ENCODE results near the gene CYTH4. TPM values are rescaled to one million over a fixed set of nuclear protein-coding genes. Genes with fewer than 3 reads are reported as not detected.

CYTH4 gene
- total and polyA plus RNA-seq, 8 donors, result 1.9 to 77.0 (median 6.0) TPM; not detected in 1

DNA sequence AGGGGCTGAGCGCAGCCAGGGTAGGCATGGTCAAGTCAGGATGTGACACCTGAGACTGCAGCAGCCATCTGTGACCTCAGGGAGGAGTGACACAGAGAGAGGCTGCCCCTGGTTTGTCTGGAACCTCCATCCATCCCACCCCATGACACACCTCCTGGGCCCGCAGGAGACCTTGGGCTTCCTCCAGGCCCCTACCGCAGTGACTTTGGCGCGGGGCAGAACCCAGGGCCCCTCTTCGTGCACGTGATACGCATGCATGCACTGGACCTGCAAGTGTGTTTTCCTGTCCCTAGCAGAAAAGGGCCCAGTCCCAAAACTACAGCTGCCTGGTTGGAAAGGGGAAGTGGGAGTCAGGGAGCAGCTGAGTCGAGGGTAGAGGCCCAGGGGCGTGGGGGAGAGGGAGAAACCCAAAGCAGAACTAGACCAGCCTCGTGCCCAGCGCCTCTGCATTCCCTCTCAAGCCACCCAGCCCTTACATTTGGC is 7.9 kb upstream of the CYTH4 start:
- TF ChIP-seq POLR2A (IDR thresholded peaks at IDR 0.05), result no peak
- no peak for TF ChIP-seq EP300 (IDR thresholded peaks at IDR 0.05)
- TF ChIP-seq POLR2AphosphoS5 (IDR thresholded peaks at IDR 0.05), result no peak
- no peak for TF ChIP-seq CTCF (IDR thresholded peaks at IDR 0.05)
- Histone ChIP-seq H3K27me3 (peaks cover 0 to 77% (median 7%) of the 10 kb centered on the region in 3 donors), H3K4me1 (peaks cover 0 to 22% (median 0%) of the 10 kb centered on the region in 4 donors), H3K27ac (peak overlapping the region in 2 of 5 donors; percentile 7 to 27), H3K4me3 (no peak overlapping the region), H3K9me3 (no peaks in the 10 kb centered on the region), H3K36me3 (no peaks in the 10 kb centered on the region)
- WGBS, 5 donors, result 67 to 75% (median 69%) methylated on average over 12 of the region's 12 CpGs
- peak; percentile 31 to 49 for DNase-seq
- intact Hi-C loops (cut with DNase I; ENCODE audit: low total_unique reads), result no loop called here

DNA sequence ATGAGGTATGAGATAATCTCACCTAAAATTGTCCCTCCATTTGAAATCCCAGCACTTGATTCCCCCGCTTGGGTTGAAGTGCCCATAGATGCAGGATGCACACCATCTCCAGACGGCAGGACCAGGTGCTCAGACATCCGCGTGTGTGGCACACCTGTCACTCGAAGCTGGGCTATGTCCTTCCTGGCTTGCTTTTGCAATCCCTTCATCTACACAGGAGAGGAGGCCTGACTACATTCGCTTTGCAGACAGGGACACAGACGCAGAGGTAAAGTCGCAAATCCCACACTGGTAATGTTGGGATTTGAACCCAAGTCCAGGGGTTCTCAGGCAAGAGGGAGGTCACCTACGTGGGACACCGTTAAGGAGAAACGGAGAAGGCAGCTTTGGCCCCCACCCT is 7.2 kb upstream of the CYTH4 start:
- no peaks in the 10 kb centered on the region for H3K9me3 ChIP-seq
- H3K36me3 ChIP-seq, result no peaks in the 10 kb centered on the region
- H3K4me3 ChIP-seq, result no peak overlapping the region
- DNase-seq, result no peak
- peaks cover 0 to 78% (median 7%) of the 10 kb centered on the region in 3 donors for H3K27me3 ChIP-seq
- peaks cover 0 to 14% (median 0%) of the 10 kb centered on the region in 4 donors for H3K4me1 ChIP-seq
- intact Hi-C loops (cut with DNase I; ENCODE audit: low total_unique reads), result no loop called here
- peak overlapping the region in 1 of 5 donors; percentile 7 for H3K27ac ChIP-seq
- no peak for TF ChIP-seq POLR2A (IDR thresholded peaks at IDR 0.05)
- no peak for TF ChIP-seq POLR2AphosphoS5 (IDR thresholded peaks at IDR 0.05)
- no peak for TF ChIP-seq EP300 (IDR thresholded peaks at IDR 0.05)
- no peak for TF ChIP-seq CTCF (IDR thresholded peaks at IDR 0.05)
- WGBS, 5 donors, result 80 to 89% (median 87%) methylated on average over 11 of the region's 11 CpGs

- H3K27me3 ChIP-seq, result peaks cover 0 to 76% (median 7%) of the 10 kb centered on the region in 3 donors
- 70 to 84% (median 73%) methylated on average over 5 of the region's 5 CpGs for WGBS, 5 donors
- TF ChIP-seq EP300 (IDR thresholded peaks at IDR 0.05) (no peak), POLR2A (IDR thresholded peaks at IDR 0.05) (no peak), CTCF (IDR thresholded peaks at IDR 0.05) (no peak), POLR2AphosphoS5 (IDR thresholded peaks at IDR 0.05) (no peak)
- H3K36me3 ChIP-seq, result no peaks in the 10 kb centered on the region
- no peaks in the 10 kb centered on the region for H3K9me3 ChIP-seq
- no peak for DNase-seq
- peaks cover 0 to 14% (median 0%) of the 10 kb centered on the region in 4 donors for H3K4me1 ChIP-seq
- intact Hi-C loops (cut with DNase I; ENCODE audit: low total_unique reads), result no loop called here
- no peak overlapping the region for H3K27ac ChIP-seq
- no peak overlapping the region for H3K4me3 ChIP-seq
Observed at GRCh38 chr22:37275622-37276021, 6.7 kb upstream of the CYTH4 start.

DNA sequence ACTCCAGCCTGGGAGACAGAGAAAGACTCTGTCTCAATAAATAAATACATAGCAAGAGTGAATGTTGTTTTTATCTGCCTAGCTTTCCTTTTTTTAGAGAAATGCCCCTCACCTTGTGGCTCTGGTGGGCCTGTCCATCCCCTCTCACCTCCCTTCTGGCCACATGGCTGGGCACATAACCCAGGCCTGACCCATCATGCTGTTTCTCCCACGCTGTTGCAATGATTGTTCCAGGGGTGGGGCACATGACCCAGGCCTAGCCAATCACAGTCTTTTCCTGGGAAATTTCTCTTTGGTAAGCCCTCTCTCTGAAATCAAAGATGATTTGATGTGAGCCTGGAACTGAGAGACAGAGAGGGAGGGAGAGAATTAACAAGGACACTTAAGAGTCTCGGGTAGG is 5.5 kb upstream of the CYTH4 start:
- H3K4me1 ChIP-seq, result peaks cover 0 to 14% (median 0%) of the 10 kb centered on the region in 4 donors
- 52 to 65% (median 59%) methylated on average over 2 of the region's 2 CpGs for WGBS, 5 donors
- H3K4me3 ChIP-seq, result no peak overlapping the region
- TF ChIP-seq CTCF (IDR thresholded peaks at IDR 0.05) (no peak), POLR2A (IDR thresholded peaks at IDR 0.05) (no peak), POLR2AphosphoS5 (IDR thresholded peaks at IDR 0.05) (no peak), EP300 (IDR thresholded peaks at IDR 0.05) (no peak)
- H3K27me3 ChIP-seq, result peaks cover 0 to 77% (median 7%) of the 10 kb centered on the region in 3 donors
- intact Hi-C loops (cut with DNase I; ENCODE audit: low total_unique reads), result no loop called here
- peaks cover 0 to 3% (median 0%) of the 10 kb centered on the region in 4 donors for H3K9me3 ChIP-seq
- H3K36me3 ChIP-seq, result no peaks in the 10 kb centered on the region
- H3K27ac ChIP-seq, result no peak overlapping the region
- DNase-seq, result no peak

Measured in stomach (tissue), 9 donors.